HG03565 (cell line): Measurements from ENCODE around the gene GBP1.
A peak's percentile ranks its signal among the peaks of the same experiment; 100 is the strongest.
"Not testable (repeated sequence)": the region's sequence is repeated elsewhere in the genome, so short reads cannot be mapped to it uniquely, and the experiment has no call there.

ENCODE experiments used
- ATAC-seq: cut with Tn5 transposase; IDR thresholded peaks from one replicate; pipeline ENCODE4 v1.9.1; 2021; ENCODE audit warnings: mild to moderate bottlenecking, moderate library complexity; ENCODE audit not compliant: unreplicated experiment

The GBP1 gene

DNA sequence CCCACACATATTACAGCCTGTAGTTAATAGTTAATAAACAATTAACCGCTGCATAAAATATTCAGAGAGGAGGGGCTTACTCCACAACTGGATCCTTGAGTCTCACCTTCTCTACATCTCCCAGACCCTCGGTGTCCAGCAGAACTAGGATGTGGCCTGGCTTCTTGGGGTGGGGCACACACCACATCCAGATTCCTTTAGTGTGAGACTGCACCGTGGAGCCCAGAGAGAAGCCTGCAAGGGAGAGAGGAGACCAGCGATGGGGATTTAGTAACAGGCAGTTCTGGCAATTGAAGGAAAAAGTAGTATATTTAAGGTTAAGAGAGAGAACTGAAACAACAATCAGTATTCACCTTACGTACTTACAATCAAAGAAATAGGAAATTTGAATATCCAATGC is 4.9 kb downstream of the GBP1 start:
- no peak for ATAC-seq

GRCh38 chr1:89051955-89052312 is 13.1 kb downstream of the GBP1 start:
- no peak for ATAC-seq

GRCh38 chr1:89051300-89051954 is 13.6 kb downstream of the GBP1 start:
- ATAC-seq: no peak

GRCh38 chr1:89050649-89051033 is 14.4 kb downstream of the GBP1 start:
- no peak for ATAC-seq

GRCh38 chr1:89049901-89050648 is 14.9 kb downstream of the GBP1 start:
- not testable (repeated sequence) for ATAC-seq

DNA sequence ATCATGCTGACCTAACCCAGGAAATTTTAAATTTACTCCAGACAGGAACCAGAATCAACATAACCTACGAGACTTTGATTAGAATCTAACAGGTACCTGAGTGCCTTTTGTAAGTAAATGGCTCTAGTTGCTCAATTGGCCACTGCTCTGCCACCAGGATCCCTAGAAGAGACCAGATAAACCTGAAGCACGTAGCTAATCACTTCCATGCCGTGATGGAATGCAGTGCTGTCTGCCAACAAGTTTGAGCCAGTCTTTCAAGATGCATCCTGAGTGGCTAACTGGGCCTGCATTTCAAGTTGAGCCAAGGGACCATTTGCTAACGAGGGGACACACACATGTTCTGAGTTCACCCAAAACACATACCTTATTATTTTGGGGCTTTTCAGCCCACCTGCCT is 15.8 kb downstream of the GBP1 start:
- ATAC-seq: not testable (repeated sequence)

DNA sequence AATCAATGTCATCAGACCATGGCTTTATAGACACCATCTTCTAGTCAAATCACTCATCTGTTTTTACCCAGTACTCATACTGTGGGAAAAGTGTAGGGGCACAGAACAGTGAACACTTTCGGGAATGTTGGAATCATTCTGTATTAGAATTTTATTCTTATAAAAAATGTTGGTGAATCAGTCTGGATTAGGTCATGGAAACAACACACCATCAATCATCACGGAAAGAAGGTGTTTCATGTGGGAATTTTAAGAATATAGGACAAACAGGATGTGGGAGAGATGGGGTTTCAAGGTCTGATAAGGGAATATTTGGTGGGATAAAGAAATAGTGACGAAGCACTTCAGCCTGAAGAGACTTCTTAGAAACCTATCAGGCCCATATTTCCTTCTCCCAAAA is 17.3 kb downstream of the GBP1 start:
- ATAC-seq: no peak

DNA sequence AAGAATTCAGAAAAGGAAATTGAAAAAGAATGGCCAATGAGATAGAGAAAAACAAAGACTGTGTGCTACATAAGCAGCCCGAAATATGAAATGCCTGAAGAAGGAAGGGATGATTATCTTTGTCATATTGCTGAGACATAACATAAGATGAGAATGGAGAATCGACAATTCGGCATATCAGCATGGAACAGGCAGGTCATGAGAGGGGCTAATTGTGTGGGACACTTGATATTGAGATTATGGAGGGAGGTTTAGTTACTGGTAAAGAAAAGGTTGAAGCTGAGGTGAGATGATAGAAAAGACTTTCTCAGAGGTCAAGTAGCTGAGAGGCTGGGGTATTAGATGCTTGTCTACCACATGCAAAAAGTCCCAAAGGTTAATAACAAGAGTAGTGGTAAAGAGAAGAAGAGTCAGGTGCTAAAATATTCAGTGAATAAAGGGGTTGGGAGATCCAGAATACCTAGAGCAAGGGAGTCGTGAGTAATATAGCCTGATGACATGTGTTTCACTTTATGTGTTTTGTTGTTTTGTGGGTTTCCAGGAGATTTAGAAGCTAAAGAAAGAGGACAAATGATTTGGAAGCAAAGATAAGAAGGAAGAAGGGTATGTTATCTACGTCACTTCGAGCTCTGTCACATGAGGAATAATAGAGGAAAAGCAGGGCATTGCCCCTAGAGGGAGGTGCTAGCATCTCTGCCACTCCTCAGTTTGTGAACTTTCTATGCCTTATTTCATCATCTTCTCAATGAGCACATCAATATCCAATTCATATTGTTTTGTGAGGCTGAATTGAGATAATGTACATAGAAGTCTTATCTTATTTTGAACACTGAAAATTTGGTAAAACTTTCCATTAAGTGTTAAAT is 18.5 kb downstream of the GBP1 start:
- ATAC-seq: peak; percentile 73

DNA sequence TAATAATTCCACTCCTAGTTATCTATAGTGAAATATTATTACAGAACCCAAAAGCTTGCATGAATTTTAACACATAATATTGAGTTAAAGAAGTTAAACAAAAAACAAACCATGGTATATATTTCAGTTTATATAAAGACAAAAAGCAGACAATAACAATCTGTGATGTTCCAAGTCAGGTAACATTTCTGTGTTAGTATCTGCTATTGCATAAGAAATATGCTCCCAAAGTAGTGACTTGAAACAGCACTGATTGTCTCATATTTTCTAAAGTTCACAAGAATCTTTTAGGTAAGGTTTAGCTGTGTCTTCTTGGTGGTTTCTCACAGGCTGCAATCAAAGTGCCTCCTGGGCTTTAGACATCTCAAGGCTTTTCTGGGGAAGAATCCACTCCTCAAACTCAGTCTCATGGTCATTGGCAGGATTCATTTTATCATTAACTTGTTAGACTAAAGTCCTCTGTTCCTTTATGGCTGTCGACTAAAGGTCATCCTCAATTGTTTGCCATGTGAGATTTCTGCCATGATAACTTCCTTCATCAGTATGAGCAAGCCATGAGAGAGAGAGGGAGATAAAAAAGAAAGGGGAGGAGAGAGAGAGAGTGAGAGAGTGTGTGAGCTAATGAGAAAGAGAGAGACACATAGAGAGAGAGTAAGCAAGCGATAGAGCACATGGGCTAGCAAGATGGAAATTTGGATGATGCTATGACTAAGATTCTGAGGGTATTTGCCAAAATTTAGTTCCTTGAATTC is 19.9 kb downstream of the GBP1 start:
- no peak for ATAC-seq

DNA sequence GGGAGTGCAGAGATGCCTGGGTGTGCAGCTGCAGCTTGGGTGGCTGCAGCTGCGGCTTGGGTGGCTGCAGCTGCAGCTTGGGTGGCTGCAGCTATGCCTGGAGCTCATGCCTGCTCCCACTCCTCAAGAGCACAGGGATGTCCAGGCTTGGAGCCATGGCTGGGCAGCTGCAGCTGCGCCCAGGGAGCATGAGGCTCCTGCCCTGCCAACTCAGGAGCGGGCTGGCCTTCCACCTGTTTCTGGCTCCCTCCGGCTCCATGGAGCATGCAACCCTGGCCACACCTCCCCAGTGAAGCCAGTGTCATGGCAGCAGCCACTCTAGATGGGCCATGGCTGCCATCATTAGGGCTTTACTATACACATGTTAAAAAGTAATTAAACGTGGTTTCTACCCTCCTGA is 21.1 kb downstream of the GBP1 start:
- no peak for ATAC-seq

DNA sequence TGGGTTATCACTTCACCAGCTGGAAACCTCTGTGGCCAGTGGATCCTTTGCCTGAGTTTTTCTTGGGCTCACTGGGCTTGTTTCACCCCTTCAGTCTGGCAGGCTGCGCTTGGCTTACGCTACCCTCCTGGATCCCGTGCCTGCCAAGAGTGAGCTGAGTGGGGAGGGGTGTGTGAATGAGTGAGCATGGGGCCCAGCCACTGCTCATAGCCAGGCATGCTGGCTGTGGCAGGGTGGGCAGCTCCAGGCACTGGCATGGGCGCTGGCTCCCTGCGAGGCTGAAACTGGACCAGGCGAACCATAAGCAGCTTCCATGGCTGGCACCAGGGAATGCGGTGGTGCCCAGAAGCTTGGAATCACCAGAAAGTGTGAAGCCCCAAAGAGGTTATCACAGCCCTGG is 22.5 kb downstream of the GBP1 start:
- no peak for ATAC-seq

DNA sequence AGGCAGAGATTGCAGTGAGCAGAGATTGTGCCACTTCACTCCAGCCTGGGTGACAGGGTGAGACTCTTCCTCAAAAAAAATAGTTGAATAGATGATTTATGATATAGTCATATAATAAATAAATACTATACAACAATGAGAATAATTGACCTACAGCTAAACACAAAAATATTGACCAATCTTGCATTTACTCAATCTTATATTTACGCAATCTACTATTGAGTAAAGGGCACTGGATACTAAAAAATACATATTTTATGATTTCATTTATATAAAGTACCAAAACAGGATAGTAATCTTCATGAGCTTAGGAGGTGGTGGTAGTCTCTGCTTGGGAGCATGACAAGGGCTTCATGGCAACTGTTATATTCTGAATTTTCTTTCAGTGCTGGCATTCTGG is 23.3 kb downstream of the GBP1 start:
- no peak for ATAC-seq

DNA sequence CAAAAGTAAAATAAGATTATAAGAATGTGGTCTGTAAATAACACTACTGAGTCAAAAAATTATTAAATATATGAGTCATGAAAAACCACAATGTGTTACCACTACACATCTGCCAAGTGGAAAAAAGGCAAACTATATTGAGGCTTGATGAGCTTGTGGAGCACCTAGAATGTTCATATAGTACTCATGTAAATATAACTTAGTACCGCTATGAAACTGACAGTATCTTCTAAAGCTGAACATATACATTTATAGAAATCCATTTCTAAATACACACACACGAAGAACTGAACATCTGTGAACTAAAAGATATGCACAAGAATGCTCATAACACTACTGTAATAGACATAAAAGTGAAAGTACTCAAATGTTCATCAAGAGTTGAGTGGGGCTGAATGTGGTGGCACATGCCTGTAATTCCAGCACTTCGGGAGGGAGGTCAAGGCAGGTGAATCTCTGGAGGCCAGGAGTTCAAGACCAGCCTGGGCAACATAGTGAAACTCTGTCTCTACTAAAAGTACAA is 23.8 kb downstream of the GBP1 start:
- ATAC-seq: peak; percentile 94

DNA sequence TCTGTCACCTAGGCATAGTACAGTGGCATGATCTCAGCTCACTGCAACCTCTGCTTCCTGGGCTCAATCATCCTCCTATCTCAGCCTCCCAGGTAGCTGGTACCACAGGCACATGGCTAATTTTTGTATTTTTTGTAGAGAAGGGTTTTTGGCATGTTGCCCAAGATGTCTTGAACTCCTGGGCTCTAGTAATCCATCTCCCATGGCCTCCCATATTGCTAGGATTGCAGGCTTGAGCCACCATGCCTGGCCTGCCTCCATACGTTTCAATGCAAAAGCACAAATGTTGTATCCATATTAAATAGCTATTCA is 24.7 kb downstream of the GBP1 start:
- ATAC-seq: no peak

GRCh38 chr1:89037186-89037585 is 27.8 kb downstream of the GBP1 start:
- ATAC-seq: no peak

DNA sequence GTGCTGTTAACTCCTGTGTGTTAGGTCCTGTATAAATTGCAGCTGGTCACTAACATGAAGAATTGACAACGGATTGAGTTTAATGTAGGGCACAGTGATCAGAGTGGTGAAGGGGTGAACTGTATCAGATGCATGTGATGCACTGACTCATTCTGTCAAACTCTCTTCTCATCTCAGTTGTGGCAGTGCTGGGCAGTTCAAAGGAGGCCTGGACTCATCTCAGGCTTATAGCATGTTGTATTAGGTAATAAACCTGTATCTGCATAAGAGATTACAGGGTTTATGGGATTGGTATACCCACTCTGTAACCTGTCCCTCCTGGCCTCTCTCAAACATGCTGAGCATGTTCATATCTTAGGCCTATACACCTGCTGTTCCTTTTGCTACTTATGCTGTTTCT is 29.9 kb downstream of the GBP1 start:
- no peak for ATAC-seq

GRCh38 chr1:89034004-89034403 is 31.0 kb downstream of the GBP1 start:
- ATAC-seq: not testable (repeated sequence)

GRCh38 chr1:89029051-89029450 is 36.0 kb downstream of the GBP1 start:
- ATAC-seq: not testable (repeated sequence)

DNA sequence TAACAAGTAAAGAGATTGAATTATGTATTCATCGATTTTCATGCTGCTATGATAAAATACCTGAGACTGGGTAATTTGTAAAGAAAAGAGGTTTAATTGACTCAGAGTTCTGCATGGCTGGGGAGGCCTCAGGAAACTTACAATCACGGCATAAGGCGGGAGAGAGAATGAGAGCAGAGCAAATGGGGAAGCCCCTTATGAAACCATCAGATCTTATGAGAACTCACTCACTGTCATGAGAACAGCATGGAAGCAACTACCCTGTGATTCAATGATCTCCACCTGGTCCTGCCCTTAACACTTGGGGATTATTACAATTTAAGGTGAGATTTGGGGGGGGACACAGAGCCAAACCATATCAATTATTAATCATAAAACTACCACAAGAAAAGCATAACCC is 39.1 kb downstream of the GBP1 start:
- no peak for ATAC-seq

DNA sequence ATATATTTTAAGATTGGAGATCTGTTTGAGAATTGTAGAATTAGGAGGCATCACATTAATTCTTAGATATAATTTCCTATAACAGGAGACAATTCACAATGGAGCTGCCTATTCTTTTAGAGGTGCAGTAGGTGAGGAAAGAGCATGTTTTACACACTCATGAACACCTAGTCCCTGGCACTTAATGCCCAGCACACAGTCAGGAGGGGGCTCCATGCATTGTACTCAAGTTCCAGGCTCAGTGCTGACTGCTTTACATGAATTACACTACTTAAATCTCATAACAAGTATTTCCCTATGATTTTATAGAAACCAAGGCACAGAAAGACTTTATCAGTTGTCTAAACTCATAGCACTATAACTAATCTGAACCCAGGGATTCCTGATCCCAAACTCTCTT is 42.0 kb downstream of the GBP1 start:
- no peak for ATAC-seq
